Muscle of back (tissue), 11 donors: ENCODE results near the gene VOPP1. TPM values are rescaled to one million over a fixed set of nuclear protein-coding genes. Genes with fewer than 3 reads are reported as not detected.
"Not testable (repeated sequence)": the region's sequence is repeated elsewhere in the genome, so short reads cannot be mapped to it uniquely, and the experiment has no call there.

ENCODE experiments used
- DNase-seq, 3 donors: peaks; one replicate each; pipeline versions ENCODE4 v3.0.0 to v3.0.0-alpha.2; 2013
- polyA plus RNA-seq, 10 donors: library from polyadenylated mRNA; unstranded; fragments of 120-200 nt; gene quantifications; one replicate each; pipeline ENCODE4 v1.2.1, GENCODE V29; 2013; ENCODE audit not compliant: insufficient read length in 10 of 10

VOPP1 gene
- polyA plus RNA-seq, 10 donors = 23.9 to 29.3 (median 26.4) TPM

DNA sequence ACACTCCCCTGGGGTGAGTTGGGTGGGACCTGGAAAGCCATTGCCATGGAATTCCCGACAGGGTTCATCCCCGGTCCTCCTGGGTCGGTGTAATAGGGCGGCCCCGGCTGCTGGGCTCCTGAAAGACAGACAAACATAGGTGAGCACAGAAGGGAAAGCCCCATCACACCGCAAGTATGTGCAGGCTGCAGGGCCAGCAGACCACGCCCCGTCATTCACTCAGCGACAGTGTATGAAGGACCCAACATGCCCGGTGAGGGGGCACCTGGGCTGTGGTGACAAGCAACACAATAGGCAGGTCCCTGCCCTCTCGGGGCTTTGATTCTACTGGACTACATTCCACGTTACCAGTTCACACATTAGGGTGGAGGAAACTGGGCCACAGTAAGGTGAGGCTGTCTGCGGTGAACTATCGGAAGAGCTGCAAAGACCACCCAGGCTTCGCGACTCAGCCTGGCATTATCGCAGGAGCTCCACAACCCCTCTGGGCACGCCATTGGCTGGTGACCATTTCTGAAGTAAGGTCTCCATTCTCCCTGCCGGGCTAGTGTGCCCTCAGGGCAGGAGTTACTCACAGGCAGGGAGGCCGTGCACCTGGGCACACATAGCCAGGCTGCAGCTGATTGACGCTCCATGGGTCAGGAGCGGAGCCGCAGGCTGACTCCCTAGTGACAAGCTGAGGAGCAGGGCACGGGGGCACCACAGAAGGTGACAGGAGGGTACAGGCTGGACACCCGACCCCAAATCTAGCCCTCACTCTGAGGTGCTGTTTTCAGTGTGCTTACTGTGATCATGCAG is 99.2 kb downstream of the VOPP1 start:
- no peak for DNase-seq

DNA sequence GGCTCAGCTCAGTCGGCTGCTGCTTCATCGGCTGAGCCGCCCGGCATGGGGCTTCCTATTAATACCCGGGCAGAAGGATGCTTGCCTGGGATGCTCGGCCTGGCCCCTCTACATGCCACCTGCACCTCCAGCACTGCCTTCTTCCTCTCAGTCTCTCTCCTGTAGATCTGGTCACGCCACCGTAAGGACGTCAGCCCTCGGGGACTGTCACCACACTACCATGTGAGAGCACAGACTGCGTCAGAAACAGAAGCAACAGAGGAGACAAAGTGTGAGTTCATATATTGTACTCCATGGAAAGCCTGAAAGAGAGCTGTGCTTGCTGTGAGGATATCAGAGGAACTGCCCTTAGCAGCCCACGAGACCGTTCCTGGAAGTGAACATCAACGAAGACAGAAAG is 99.9 kb downstream of the VOPP1 start:
- DNase-seq = not testable (repeated sequence)

DNA sequence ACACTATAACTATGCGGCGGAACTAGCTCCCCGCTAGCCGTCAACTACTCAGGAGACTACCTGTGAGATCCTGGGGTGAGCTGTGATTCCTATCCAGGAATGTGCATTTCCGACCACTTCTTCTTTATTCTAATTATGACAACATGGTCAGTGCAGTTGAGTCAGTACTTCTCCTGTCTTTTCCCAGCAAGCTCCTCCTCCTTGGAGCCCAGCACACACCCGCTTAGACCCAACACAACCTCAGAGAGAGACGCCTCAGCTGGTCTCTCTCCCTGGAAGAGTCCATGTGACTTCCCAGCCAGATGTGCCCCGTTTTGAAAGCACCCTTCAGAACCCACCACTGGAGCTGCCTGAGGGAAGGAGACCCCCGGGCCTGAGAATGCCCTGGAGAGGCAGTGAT is 100.7 kb downstream of the VOPP1 start:
- not testable (repeated sequence) for DNase-seq

DNA sequence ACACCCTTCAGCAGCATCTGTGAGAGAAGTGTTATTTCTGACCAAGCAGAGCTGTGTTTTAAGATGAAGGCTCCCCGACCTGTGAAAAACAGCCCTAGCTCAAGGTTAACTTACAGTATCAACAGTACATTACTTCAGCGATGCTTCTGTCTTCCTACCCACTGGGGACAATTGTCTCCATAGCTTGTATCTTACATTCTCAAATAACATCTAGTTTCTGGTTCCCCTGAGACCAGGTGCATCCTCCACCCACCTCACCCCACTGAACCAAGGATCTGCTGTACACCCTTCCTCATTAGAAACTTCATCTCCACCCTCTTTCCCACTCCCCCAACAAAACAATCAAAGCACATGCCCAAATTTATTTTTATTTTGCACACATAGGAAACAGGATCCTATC is 102.0 kb downstream of the VOPP1 start:
- DNase-seq = no peak

DNA sequence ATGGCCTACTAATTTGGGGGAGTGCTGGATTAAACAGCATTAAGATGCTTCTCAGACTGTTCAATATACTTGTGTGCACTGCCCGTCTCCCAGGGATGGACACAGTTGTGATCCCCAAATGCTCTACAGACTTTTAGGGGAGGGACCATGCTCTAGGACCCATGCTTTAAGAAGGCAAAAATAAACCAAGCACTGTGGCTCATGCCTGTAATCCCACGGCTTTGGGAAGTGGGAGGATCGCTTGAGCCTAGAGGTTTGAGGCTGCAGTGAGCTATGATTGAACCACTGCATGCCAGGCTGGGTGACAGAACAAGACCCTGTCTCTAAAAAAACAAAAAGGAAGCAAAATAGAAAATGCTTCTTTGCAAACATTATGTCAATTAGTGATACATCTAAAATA is 102.6 kb downstream of the VOPP1 start:
- no peak for DNase-seq

DNA sequence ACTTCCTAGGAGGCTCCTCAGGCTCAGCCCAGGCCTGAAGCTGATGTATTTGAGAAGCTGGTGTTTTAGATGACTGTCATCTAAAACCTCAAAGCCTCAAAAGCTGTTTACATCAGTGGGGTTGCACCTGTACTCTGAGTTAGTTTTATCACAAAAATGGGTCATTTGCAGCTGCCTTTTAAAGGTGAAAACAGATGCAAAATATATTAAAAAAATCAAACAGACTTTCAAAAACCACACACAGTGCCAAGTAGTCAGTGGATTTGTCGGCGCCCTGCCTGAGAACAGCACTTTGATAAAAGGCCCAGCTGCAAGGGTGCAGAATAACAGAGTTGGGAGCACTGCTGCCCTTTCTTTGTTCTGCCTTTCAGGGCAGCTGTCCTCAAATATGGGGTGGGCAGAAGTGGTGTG is 103.0 kb downstream of the VOPP1 start:
- no peak for DNase-seq

DNA sequence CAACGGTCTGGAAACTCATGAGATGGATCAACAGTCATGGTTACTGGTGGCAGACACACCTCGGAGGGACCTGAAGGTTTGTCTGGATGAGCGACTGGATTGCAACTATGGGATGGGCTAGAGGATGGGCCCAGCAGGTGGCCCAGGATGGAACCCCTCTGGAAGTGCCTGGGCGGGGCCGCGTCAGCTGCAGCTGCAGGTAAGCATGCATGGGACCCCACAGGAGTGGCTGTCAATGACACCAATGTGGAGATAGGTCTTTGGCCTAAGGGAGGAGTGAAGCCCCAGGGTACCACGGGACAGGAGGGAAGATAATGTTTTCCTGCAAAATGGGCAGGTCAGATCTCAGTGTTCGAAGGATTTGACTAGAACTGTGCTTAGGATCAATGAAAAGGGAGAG is 103.8 kb downstream of the VOPP1 start:
- DNase-seq = no peak

DNA sequence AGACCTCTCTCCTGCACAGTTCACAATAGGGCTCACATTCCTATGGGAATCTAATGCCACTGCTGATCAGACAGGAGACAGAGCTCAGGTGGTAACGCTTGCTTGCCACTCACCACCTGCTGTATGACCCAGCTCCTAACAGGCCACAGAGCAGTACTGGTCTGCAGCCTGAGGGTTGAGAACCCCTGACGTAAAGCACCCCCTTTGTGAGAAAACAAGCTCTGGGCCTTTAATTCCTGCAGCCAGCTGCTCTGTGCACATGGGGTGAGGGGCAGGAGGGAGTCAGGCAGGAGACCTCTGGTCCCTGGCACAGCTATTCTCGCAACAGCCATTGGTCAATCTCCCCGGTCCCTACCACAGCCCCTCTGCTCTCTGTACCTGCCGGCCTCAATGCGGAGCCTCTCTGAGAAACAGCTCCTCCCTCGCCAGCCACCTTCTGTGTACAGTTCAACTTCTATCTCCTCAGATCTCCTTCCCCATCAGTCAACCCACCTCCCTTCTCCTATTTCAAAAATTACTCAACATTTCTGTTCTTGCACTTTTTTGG is 105.2 kb downstream of the VOPP1 start:
- no peak for DNase-seq

DNA sequence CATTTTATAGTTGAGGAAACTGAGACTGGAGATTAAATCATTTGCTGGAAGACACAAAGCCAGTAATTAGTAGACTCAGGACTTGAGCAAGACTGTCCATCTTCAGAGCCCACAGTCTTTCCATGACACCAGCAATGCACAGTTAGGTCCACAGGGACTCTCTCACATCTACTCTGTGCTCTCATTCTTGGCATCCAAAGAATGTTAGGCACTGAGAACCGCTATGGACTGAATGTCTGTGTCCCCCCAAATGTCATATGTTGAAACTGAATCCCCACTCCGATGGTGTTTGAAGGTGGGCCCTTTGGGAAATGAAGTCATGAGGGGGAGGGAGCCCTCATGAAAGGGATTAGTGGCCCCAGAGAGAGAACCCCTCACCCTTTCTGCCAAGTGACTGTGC is 106.6 kb downstream of the VOPP1 start:
- DNase-seq = no peak

DNA sequence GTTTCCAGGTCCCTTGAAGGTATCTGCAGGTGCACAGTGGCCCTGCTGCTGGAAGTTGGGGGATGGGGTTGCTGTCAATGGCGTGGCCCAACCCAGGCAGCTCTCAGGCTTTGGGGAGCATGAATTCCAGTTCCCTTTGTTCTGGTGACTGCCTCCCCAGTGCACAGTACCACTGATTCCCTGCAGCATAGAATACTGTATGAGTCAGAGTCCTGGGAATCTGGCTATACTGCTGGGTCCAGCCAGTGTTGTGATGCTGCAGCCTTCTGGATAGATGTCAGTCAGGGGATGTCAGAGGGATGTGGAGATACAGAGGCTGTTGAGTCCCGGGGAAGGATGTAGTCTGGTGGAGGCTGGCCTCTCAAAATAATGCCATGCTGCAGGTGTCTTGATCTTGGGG is 107.9 kb downstream of the VOPP1 start:
- DNase-seq = no peak

DNA sequence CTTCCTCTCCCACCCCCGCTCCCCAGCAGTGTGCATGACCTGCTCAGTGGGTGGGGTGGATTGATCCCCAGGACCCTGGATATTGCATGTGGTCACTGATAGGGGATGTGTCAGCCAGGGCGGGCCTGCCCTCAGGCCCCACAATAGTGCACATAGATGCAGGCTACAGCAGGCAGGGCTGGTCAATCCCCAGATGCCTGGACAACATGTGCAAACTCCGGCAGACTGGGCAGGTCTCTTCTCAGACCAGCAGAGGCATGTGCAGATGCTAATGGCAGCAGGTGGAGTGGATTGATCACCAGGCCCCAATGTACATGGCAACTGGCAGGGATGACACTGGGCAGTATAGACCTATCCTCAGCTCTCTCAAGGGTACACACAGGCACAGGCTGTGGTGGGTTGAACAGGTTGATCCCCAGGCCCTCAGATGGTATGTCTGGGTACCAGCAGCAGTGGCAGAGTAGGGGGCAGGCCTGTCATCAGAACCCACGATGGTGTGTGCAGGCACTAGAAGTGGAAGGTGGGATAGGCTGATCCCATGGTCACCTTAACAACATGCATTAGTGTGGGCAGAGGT is 108.5 kb downstream of the VOPP1 start:
- DNase-seq = no peak

DNA sequence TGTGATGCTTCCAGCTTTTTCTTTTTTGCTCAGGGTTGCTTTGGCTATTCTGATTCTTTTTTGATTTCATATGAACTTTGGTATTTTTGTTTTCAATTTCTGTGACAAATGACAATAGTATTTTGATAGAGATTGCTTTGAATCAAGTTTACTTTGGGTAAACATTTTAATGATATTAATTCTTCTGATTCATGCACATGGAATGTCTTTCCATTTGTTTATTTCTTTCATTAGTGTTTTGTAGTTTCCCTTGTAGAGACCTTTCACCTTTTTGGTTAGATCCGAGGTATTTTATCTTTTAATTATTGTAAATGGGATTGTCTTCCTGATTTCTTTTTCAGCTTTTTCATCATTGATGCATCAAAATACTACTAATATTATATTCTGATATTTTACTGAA is 114.0 kb downstream of the VOPP1 start:
- no peak for DNase-seq

DNA sequence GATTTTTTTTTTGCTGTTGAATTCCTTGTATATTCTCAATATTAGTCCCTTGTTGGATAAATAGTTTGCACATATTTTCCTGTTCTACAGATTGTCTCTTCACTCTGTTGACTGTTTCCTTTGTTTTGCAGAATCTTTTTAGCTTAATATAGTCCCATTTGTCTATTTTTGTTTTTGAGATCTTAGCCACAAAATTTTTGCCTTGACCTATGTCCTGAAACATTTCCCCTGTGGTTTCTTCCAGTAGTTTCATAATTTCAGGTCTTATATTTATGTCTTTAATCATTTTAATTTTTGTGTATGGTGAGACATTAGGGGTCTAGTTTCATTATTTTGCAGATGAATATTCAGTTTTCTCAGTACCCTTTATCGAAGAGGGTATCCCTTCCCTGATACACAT is 114.5 kb downstream of the VOPP1 start:
- no peak for DNase-seq

DNA sequence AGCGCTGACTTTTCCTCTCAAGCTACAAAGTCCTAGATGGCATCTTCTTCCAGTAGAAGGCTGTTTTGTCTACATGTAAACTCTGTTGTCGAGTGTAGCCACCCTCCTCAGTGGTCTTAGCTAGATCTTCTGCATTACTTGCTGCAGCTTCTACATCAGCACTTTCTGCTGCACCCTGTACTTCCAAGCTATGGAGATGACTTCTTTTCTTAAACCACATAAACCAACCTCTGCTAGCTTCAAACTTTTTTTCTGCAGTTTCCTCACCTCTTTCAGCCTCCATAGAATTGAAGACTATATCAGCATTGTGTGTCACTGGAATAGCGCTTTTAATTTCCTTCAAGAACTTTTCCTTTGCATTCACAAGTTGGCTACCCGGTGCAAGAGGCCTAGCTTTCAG is 119.3 kb downstream of the VOPP1 start:
- no peak for DNase-seq

DNA sequence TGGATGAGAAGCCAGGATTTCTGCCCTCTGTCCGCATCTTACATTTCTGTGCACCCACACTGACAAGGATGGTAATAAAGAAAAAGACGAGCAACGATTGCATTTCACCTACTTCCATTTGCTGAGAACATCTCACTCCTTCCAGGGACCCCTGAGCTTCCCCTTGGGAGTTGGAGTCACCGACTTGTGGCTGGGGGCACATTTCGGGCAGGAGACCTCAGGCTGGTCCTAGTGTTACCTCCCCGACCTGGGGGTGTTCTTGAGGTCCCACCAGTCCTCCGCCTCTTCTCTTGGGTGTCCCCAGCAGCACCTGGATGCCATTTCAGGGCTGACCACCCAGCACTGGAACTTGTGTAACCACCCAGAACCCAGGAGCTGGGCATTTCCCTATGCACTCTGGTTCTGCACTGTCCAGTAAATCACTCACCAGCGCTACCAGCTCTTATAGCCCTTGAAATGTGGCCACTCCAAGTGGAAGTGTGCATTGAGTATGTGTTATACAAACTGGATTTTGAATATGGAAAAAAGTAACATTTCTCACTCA is 122.2 kb downstream of the VOPP1 start:
- no peak for DNase-seq

DNA sequence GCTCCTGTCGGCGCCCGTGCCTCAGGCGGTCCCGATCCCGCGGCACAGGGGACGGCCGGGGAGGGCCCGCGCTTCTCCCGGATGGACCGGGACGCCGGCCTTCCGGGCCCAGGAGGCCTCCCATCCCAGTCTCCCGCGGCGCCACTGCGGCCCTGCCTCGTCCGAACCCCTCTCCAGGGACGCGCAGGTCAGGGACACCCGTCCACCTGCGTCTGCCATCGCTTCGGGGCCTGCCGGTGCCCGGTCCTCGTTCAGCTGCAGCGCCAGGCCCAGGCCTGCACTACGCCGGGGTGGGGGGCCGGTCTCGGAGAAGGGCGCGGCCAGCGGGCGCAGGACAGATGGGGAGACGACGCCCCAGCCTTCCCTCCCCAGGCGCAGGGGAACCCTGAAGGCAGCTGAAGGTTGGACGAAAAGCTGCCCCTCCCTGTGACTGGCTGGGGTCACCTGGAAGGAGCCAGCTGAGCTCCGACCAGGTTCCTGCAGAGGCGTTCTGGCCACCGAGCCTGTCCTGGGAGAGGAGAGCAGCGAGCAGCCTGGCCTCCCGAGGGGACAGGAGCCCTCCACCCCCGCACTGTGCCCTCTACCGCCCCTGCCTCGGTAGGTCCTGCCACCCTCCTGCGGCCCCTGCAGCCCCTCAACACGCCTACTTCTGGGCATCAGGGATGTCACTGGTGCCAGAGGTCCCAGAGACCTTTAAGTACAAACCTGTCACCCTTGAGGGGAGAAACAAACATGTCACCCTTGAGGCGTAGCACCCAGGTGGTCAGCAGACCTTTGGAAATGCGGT is 122.9 kb downstream of the VOPP1 start:
- DNase-seq = no peak

DNA sequence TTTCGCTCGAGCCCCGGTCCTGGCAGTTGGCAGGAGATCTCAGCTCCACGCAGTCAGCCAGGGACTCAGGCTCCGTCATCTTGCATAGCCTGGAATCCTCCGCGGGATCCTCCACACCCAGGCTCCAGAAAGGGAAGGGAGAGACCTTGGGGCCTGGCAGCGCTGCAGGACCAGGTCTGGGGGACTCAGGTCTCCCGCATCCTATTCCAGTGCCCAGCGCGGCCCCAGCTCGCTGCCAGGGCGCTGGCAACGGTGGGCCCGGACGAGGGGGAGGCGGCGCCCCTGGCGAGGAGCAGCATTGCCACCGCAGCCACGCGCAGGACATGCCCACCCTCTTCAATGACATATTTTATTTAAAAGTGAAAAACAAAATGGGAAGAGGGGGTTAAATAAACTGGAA is 123.8 kb downstream of the VOPP1 start:
- DNase-seq = no peak

DNA sequence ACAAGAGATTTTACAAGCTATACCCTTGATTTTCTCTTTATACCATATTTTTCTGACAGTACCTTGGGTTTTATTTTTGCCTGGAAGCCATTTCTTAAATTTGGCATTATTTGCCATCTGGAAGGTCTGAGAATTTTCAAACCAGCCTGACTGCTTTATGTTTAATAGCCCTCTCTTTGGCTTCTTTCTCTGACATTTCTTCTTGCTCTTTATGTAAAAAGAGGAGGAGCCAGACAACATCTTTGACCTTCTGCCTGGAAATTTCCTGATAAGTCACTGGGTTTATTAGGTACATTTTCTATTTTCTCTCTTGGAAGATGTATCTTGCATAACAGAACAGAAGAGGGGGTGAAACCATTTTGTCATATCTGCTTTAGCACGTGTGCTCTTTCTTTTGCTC is 127.5 kb downstream of the VOPP1 start:
- DNase-seq = no peak

DNA sequence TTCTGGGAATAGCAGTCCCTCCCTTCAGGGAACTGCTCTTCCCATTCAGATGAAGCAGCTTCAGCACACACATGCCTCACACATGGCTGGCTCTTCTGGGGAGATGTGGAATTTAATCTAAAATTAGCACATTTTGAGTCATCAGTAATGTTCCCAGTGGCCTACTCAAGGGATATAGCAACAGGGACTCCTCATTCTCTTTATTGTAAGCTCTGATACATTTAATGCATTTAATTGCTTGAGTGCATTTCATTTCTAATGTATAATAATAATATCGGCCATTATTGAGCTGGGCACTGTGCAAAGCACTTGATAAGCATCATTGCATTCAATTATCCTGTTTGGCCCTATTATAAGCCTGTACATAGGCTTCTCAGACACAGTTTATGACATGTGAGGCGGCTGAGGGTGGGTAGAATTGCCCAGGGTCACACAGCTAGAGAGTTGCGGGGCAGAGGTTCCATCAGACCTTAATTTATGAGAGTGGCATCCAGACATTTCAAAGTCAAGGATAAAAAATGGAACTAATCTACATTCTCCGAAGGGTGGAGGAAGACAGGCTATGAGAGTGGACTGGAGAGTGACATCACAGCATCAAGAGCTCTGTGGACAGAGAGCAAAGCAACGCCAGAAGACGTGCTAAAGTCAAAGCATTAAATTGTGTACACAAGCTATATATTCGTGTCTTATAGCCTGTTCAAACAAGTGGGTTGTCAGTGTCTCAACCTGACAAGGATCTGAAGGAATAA is 130.4 kb downstream of the VOPP1 start:
- DNase-seq = peak in 1 of 3 donors; percentile 68

DNA sequence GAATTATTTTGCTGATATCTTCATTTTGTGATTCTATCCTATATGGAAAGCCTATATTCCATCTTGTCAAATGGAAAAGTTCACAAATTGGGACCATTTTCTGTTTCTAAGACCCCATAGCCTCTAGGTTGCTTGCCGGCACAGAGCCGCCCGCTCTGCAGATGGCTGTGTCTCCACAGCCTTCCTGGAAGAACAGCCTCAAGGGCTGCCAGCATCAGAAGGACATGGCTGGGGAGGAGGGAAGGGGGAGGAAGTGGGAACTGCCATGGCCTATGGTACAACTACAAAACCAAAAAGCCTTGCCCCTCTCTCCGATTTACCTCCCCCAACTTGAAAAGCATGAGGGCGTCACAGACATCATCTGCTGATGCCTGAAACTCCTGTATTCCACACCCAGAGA is 131.3 kb downstream of the VOPP1 start:
- DNase-seq = no peak

DNA sequence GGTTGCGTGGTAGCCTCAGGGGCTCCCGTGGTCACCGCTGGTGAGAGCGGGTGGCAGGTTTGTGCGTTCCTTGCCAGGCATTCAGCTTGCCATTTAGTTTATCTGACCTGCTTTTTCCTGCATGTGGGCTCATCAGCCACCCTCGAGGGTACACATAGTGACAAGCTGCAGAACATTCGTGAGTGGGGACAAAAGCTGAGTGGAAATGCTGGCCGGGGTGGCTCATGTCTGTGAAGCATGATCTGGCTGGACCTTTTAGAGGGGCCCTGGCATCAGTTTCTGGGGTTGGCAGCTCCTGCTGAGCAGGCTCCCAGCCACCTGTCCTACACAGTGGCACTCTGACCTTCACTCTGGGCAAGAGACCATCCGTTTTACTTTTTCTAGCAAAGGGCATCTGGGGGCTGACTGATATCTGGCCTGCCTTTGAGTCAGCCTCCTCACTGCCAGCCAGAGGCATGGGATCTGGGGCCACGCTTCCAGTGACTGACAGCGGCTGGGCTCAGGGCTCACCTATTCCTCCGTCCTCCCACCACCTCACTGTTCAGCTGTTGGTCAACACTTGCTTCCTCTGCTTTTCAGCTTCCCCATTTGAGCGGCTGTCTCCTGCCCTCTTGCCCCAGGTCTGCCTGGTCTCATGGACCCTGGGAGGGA is 132.1 kb downstream of the VOPP1 start:
- no peak for DNase-seq
